H1 (cell line): ENCODE results near the gene MAP6. TPM values are rescaled to one million over a fixed set of nuclear protein-coding genes. Genes with fewer than 3 reads are reported as not detected.

Source experiments
- EGR1 ChIP-seq: IDR thresholded peaks from 2 replicates; pipeline ENCODE4 v1.6.1; 2011; ENCODE audit warnings: low read depth, low read length, borderline replicate concordance
- GABPA ChIP-seq: IDR thresholded peaks from 2 replicates; pipeline ENCODE4 v1.6.1; 2011; ENCODE audit warnings: mild to moderate bottlenecking, low read length, moderate library complexity, borderline replicate concordance; ENCODE audit not compliant: insufficient read depth
- HDAC2 ChIP-seq, 2 experiments: fragments of 300-600 bp in 1 of 2; sonication (generic) in 1 of 2; IDR thresholded peaks; 2 replicates each; pipeline ENCODE4 v1.6.1; 2011 to 2012; ENCODE audit warnings: low read depth in 2 of 2, low read length in 2 of 2, mild to moderate bottlenecking in 2 of 2, moderate library complexity in 2 of 2, borderline replicate concordance in 1 of 2, inconsistent platforms in 1 of 2
- SP1 ChIP-seq: IDR thresholded peaks from 2 replicates; pipeline ENCODE4 v1.6.1; 2011; ENCODE audit warnings: low read depth, low read length
- TEAD4 ChIP-seq: IDR thresholded peaks from 2 replicates; pipeline ENCODE4 v1.6.1; 2012; ENCODE audit warnings: low read depth, low read length, inconsistent platforms, mixed read lengths
- YY1 ChIP-seq: IDR thresholded peaks from 2 replicates; pipeline ENCODE4 v1.6.1; 2011; ENCODE audit warnings: low read depth, mild to moderate bottlenecking, low read length
- polyA plus RNA-seq, 7 experiments: library from polyadenylated mRNA; depleted of rRNA in 3 of 7; stranded (reverse) in 5 of 7; unstranded in 2 of 7; fragments of >200 nt in 5 of 7; fragments of 200-250 nt in 2 of 7; gene quantifications; 1 replicate in 5 of 7; 2 replicates in 1 of 7; 4 replicates in 1 of 7; pipeline versions ENCODE4 v1.2.1 to v1.2.3, GENCODE V29; 2011 to 2013; ENCODE audit warnings: missing spikeins in 2 of 7, mixed read lengths in 2 of 7
- total RNA-seq: library from RNA; stranded (reverse); fragmentation: NEBNext Ultra II Directional; extraction: Animal tissue kit (Norgen Biotek cat#: 25700); gene quantifications from 2 replicates; pipeline ENCODE4 v1.2.1, GENCODE V29; 2021
- TF ChIP-seq, protein P1 (sequence below): IDR thresholded peaks from 2 replicates; pipeline ENCODE4 v1.6.1; 2012; ENCODE audit warnings: inconsistent platforms

Gene MAP6
- total and polyA plus RNA-seq, 2 of the 8 experiments (the other 6 are each of a cell fraction or from before 2014, with no cell fraction given): 0.54 to 0.89 TPM

DNA sequence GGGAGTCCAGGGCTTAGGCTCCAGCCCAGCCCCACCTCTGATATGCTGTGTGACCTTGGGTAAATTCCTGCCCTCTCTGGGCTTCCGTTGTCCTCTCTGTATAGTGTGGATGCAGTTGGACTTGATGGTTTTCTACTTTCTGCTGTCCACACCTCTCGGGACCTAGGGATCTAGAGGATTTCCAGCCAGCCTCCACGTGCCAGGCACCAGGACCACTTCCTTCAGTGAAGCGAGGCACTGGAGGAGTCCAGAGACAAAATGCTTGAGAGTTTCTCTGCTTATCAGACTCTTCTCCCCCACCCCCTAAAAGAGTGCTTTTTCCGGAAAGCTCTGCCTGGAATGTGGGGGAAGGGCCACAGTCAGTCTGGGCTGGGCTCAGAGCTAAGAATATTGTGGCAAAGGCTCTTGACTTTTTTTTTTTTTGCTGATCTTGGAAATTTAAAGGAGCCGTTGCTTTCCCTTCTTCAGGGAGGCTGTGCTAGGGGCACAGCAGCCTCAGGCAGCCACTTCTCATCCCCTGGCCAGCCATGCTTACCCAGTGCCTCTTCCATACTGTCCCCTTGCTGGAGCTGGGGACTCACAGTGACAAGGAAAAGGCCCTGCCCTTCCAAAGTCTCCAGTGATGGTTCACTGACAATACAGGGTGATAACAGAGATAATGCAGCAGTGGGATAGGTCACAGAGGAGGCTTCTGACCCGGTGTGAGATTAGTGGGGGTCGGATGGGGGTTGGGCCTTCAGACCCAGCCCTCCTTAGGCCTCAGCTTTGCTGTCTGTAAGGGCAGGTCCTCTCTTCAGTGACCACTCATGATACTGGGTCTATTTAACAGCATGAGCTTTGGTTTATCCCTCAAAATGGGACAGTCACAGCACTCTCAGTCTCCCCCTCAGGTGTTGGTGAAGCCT, 109.6 kb downstream of the MAP6 start (continued):
- TF ChIP-seq GABPA (no peak), YY1 (no peak), HDAC2 (IDR thresholded peaks at IDR 0.05; ENCODE audit: borderline replicate concordance in 1 of 2, low read depth in 2 of 2, low read length in 2 of 2) (peak in 1 of 2 experiments; percentile 78; a peak in 1 of 4 replicates), SP1 (0 out of 2 replicates have a peak, but pooled peaks have one; percentile 48), EGR1 (no peak), TEAD4 (peak; percentile 84; the same call in 1 of the 2 replicates)
- TF ChIP-seq, protein P1, sequence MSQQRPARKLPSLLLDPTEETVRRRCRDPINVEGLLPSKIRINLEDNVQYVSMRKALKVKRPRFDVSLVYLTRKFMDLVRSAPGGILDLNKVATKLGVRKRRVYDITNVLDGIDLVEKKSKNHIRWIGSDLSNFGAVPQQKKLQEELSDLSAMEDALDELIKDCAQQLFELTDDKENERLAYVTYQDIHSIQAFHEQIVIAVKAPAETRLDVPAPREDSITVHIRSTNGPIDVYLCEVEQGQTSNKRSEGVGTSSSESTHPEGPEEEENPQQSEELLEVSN: peak; percentile 55; the same call in 1 of the 2 replicates
- TF ChIP-seq, all 59 proteins: peak for 10
